NK-92 treated with Interleukin-12 subunit alpha and Interleukin-12 subunit beta, amount 100 ng/mL, for 24 hours (cell line): Measurements from ENCODE around the gene ADPRHL1.
"Not testable (repeated sequence)": the region's sequence is repeated elsewhere in the genome, so short reads cannot be mapped to it uniquely, and the experiment has no call there.

Experiments used
- DNase-seq: peaks from one replicate; lab custom pipeline; 2025; lab: John Stamatoyannopoulos, UW

ADPRHL1 gene

GRCh38 chr13:113455384-113455783, 2.1 kb upstream of the ADPRHL1 start:
- DNase-seq = no peak

GRCh38 chr13:113454936-113455335, 1.6 kb upstream of the ADPRHL1 start:
- DNase-seq = no peak

GRCh38 chr13:113452466-113452865, 822 bp downstream of the ADPRHL1 start:
- DNase-seq = no peak

- DNase-seq = no peak
These were observed 1.3 kb downstream of the ADPRHL1 start for GRCh38 chr13:113451951-113452421.

- not testable (repeated sequence) for DNase-seq
These were observed 2.2 kb downstream of the ADPRHL1 start for GRCh38 chr13:113450861-113451620.

- not testable (repeated sequence) for DNase-seq
These were observed 2.9 kb downstream of the ADPRHL1 start for GRCh38 chr13:113450348-113450744.

- no peak for DNase-seq
These were observed 3.5 kb downstream of the ADPRHL1 start for GRCh38 chr13:113449693-113450347.

- no peak for DNase-seq
These were observed 4.2 kb downstream of the ADPRHL1 start for GRCh38 chr13:113448885-113449692.

GRCh38 chr13:113448545-113448884, 4.8 kb downstream of the ADPRHL1 start:
- no peak for DNase-seq

- no peak for DNase-seq
These were observed 5.7 kb downstream of the ADPRHL1 start for GRCh38 chr13:113447596-113447995.

GRCh38 chr13:113446488-113446854, 6.8 kb downstream of the ADPRHL1 start:
- DNase-seq = no peak

GRCh38 chr13:113445791-113446487, 7.3 kb downstream of the ADPRHL1 start:
- no peak for DNase-seq

- no peak for DNase-seq
These were observed 9.3 kb downstream of the ADPRHL1 start for GRCh38 chr13:113443991-113444390.

GRCh38 chr13:113442985-113443362, 10.3 kb downstream of the ADPRHL1 start:
- DNase-seq = no peak

- no peak for DNase-seq
These were observed 10.8 kb downstream of the ADPRHL1 start for GRCh38 chr13:113442354-113442984.

- DNase-seq = no peak
These were observed 11.6 kb downstream of the ADPRHL1 start for GRCh38 chr13:113441661-113442060.

- DNase-seq = no peak
These were observed 15.8 kb downstream of the ADPRHL1 start for GRCh38 chr13:113437408-113438010.

- DNase-seq = not testable (repeated sequence)
These were observed 16.4 kb downstream of the ADPRHL1 start for GRCh38 chr13:113436866-113437265.

GRCh38 chr13:113435907-113436306, 17.4 kb downstream of the ADPRHL1 start:
- not testable (repeated sequence) for DNase-seq

- no peak for DNase-seq
These were observed 19.8 kb downstream of the ADPRHL1 start for GRCh38 chr13:113433391-113433916.
